ENCODE data around the gene MTHFD2L.

Gene MTHFD2L

GRCh38 chr4:74292111-74292870 lies 134.4 kb downstream of the MTHFD2L start:
- H2AFZ ChIP-seq (ENCODE audit: low read length), result no peak overlapping the region
- no peaks in the 10 kb centered on the region for H3K4me1 ChIP-seq (ENCODE audit: low read length)
- H3K36me3 ChIP-seq (replicated peaks; ENCODE audit: insufficient read depth, low read length), result no peaks in the 10 kb centered on the region

GRCh38 chr4:74293558-74293957 lies 135.6 kb downstream of the MTHFD2L start:
- Histone ChIP-seq H2AFZ (ENCODE audit: low read length) (no peak overlapping the region), H3K9me2 (replicated peaks; ENCODE audit: insufficient read depth, low read length) (no peaks in the 10 kb centered on the region), H3K27ac (ENCODE audit: low read length) (no peak overlapping the region), H3K27me3 (replicated peaks; ENCODE audit: insufficient read depth, low read length) (no peaks in the 10 kb centered on the region), H3K9me3 (replicated peaks; ENCODE audit: insufficient read depth, low read length) (no peaks in the 10 kb centered on the region), H3K4me2 (ENCODE audit: low read depth, low read length) (no peak overlapping the region), H3F3A (ENCODE audit: insufficient read depth, low read length) (no peaks in the 10 kb centered on the region), H3K4me3 (ENCODE audit: low read length) (no peak overlapping the region), H3K79me2 (ENCODE audit: low read length) (no peaks in the 10 kb centered on the region), H4K20me1 (ENCODE audit: insufficient read depth, low read length) (no peaks in the 10 kb centered on the region), H3K4me1 (ENCODE audit: low read length) (no peaks in the 10 kb centered on the region), H3K36me3 (replicated peaks; ENCODE audit: insufficient read depth, low read length) (no peaks in the 10 kb centered on the region), H3K9ac (ENCODE audit: low read length) (no peak overlapping the region)
- DNase-seq, result no peak
- TF ChIP-seq, protein P1, sequence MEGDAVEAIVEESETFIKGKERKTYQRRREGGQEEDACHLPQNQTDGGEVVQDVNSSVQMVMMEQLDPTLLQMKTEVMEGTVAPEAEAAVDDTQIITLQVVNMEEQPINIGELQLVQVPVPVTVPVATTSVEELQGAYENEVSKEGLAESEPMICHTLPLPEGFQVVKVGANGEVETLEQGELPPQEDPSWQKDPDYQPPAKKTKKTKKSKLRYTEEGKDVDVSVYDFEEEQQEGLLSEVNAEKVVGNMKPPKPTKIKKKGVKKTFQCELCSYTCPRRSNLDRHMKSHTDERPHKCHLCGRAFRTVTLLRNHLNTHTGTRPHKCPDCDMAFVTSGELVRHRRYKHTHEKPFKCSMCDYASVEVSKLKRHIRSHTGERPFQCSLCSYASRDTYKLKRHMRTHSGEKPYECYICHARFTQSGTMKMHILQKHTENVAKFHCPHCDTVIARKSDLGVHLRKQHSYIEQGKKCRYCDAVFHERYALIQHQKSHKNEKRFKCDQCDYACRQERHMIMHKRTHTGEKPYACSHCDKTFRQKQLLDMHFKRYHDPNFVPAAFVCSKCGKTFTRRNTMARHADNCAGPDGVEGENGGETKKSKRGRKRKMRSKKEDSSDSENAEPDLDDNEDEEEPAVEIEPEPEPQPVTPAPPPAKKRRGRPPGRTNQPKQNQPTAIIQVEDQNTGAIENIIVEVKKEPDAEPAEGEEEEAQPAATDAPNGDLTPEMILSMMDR (IDR thresholded peaks at IDR 0.05; ENCODE audit: low read length), result no peak
- no peak for TF ChIP-seq EZH2 (optimal IDR thresholded peaks at IDR 0.05; ENCODE audit: low read depth, low read length)
- no peak for TF ChIP-seq EZH2phosphoT487 (IDR thresholded peaks at IDR 0.05; ENCODE audit: low read length)

More at GRCh38 chr4:74292111-74292870, 134.4 kb downstream of the MTHFD2L start:
- Histone ChIP-seq H3K79me2 (ENCODE audit: low read length) (no peaks in the 10 kb centered on the region), H3K9ac (ENCODE audit: low read length) (no peak overlapping the region), H3F3A (ENCODE audit: insufficient read depth, low read length) (no peaks in the 10 kb centered on the region), H3K4me2 (ENCODE audit: low read depth, low read length) (no peak overlapping the region), H3K9me2 (replicated peaks; ENCODE audit: insufficient read depth, low read length) (no peaks in the 10 kb centered on the region), H4K20me1 (ENCODE audit: insufficient read depth, low read length) (no peaks in the 10 kb centered on the region), H3K27ac (ENCODE audit: low read length) (no peak overlapping the region), H3K27me3 (replicated peaks; ENCODE audit: insufficient read depth, low read length) (no peaks in the 10 kb centered on the region), H3K4me3 (ENCODE audit: low read length) (no peak overlapping the region), H3K9me3 (replicated peaks; ENCODE audit: insufficient read depth, low read length) (no peaks in the 10 kb centered on the region)
- TF ChIP-seq EZH2 (optimal IDR thresholded peaks at IDR 0.05; ENCODE audit: low read depth, low read length) (no peak), EZH2phosphoT487 (IDR thresholded peaks at IDR 0.05; ENCODE audit: low read length) (no peak)
- TF ChIP-seq, protein P1 (IDR thresholded peaks at IDR 0.05; ENCODE audit: low read length), result no peak
- no peak for DNase-seq

- Histone ChIP-seq H3K27ac (ENCODE audit: low read length) (no peak overlapping the region), H3K4me2 (ENCODE audit: low read depth, low read length) (no peak overlapping the region), H3K9ac (ENCODE audit: low read length) (no peak overlapping the region), H2AFZ (ENCODE audit: low read length) (no peak overlapping the region), H3K9me3 (replicated peaks; ENCODE audit: insufficient read depth, low read length) (no peaks in the 10 kb centered on the region), H4K20me1 (ENCODE audit: insufficient read depth, low read length) (no peaks in the 10 kb centered on the region), H3K9me2 (replicated peaks; ENCODE audit: insufficient read depth, low read length) (no peaks in the 10 kb centered on the region), H3K79me2 (ENCODE audit: low read length) (no peaks in the 10 kb centered on the region), H3K36me3 (replicated peaks; ENCODE audit: insufficient read depth, low read length) (no peaks in the 10 kb centered on the region), H3F3A (ENCODE audit: insufficient read depth, low read length) (no peaks in the 10 kb centered on the region), H3K4me3 (ENCODE audit: low read length) (no peak overlapping the region), H3K27me3 (replicated peaks; ENCODE audit: insufficient read depth, low read length) (no peaks in the 10 kb centered on the region), H3K4me1 (ENCODE audit: low read length) (no peaks in the 10 kb centered on the region)
- TF ChIP-seq EZH2phosphoT487 (IDR thresholded peaks at IDR 0.05; ENCODE audit: low read length), result no peak
- TF ChIP-seq, protein P1 (IDR thresholded peaks at IDR 0.05; ENCODE audit: low read length), result no peak
- TF ChIP-seq EZH2 (optimal IDR thresholded peaks at IDR 0.05; ENCODE audit: low read depth, low read length), result no peak
- DNase-seq, result no peak
Measured at GRCh38 chr4:74294681-74295080, 136.8 kb downstream of the MTHFD2L start.

Data from MM.1S (cell line).